GM21381 (cell line): ENCODE results near the gene ECE2.

Experiments
- ATAC-seq: cut with Tn5 transposase; IDR thresholded peaks from one replicate; pipeline ENCODE4 v1.9.1; 2021; ENCODE audit warnings: mild to moderate bottlenecking, moderate library complexity; ENCODE audit not compliant: unreplicated experiment

ECE2 gene

DNA sequence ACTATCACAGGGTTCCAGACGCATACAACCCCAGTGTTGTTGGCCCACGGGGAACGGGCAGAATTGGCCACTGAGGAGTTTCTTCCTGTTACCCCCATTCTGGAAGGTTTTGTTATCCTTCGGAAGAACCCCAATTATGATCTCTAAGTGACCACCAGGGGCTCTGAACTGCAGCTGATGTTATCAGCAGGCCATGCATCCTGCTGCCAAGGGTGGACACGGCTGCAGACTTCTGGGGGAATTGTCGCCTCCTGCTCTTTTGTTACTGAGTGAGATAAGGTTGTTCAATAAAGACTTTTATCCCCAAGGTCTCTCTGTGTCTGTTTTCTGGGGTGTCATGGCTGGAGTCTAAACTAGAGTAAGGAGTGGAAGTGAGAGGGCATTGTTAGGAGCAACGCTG, 32.9 kb downstream of the ECE2 start:
- no peak for ATAC-seq

DNA sequence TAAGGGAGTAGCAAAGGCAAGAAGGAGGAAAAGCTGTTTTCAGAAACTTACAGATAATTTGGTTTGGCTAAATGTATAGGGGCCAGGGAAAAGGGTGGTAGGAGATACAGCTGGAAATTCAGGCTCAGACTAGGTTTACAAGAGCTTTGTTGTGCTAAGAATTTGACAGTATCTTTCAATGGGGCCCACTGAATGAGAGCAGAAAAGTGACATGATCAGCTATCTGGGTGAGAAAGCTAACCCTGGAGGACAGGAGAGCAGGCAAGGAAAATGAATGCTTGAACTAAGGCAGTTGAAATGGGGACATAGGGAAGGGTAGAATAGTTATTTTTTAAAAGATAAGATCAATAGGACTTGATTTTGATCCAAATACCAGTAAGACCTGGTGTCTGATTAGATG, 35.8 kb downstream of the ECE2 start:
- ATAC-seq: no peak

DNA sequence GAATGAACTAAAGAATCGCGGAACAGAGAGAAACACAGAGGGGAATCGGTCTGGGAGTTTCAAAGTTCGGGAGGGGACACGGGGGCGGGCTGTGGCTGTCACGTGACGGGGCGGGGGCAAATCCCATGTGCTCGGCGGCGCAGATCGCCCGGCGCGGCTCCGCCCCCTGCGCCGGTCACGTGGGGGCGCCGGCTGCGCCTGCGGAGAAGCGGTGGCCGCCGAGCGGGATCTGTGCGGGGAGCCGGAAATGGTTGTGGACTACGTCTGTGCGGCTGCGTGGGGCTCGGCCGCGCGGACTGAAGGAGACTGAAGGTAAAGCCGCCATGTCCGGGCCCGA, 38.5 kb downstream of the ECE2 start, which contains the start of gene EIF4G1:
Gene EIF4G1 (plus strand): TSS at position 244 of the 337 bp plus-strand sequence. CDS start 1,191 bp downstream, outside the sequence.
- ATAC-seq: peak; percentile 76

DNA sequence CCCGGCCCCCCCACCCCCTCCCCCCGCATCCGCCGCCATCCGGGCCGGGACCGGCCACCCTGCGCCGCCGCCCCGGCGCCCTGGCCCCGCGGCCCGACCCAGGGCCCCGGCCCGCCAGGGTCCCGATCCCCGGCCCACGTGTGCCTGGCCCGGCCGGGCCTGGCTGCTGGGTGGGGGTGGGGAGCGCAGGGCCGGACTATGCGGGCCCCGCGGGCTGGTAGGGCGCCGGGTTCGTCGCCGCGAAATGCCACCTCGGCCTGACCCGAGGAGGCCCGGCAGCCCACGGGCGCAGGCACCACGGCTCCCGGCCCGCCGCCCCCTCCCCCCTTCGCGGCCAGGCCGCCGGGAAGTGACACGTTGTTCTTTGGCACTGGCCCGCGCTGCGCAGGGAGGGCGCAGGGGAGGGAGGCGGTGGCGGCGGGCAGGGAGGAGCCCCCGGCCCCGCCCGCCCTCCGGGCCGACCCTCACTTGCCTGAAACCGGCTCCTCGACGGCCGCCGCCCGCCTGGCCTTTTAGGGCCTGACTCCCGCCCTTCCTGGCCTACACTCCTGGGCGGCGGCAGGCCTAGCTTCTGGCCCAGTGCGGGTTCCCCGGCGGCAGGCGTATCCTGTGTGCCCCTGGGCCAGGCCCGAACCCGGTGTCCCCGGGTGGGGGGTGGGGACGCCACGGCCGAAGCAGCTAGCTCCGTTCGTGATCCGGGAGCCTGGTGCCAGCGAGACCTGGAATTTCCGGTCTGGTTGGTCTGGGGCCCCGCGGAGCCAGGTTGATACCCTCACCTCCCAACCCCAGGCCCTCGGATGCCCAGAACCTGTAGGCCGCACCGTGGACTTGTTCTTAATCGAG, 39.1 kb downstream of the ECE2 start:
- peak; percentile 45 for ATAC-seq

DNA sequence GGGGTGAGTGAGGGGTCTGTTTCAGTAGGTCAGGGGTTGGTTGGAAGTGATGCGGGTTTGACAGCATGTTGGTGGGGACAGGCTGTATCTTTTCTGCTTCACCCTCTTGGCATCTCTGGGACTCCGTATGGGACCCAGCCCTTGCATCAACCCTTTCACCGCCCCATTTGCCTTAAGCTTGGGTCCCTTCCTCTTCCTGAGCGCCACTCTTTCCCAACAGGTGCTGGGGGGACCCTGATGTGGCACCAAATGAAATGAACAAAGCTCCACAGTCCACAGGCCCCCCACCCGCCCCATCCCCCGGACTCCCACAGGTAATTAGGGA, 39.7 kb downstream of the ECE2 start:
- no peak for ATAC-seq

DNA sequence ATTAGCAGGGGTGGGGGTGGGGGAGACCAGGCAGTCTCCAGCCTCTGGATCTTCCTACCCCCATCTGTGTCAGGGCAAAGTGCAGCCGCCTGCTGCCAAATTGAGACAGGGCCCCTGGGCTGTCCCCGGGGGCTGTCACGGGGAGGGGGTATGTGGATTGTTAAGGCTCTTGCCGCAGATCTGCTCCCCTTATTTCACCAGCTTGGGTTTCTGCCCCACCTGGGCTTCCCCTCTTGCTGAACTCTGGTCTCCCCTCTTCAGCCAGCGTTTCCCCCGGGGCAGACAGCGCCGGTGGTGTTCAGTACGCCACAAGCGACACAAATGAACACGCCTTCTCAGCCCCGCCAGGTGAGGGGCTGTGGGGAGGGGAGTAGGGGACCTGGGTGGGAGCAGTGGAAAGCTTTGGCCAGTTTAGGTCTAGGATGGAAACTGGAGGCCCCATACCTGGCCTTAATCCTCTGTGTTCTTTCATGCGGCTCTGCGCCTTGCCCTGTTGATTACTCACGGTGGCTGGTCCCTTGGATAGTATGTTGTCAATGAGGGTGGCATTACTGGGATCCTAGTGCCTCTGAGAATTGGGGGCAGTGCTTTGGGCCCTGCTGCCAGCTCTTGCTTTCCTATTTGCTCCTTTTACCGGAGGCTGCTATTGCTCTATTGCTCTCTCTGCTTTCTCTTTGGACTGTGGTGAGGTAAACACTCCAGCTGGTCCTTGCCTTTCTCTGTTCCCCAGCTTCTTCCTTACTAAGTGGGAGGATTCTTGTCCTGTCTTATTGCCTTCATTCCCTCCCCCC, 40.2 kb downstream of the ECE2 start:
- ATAC-seq: no peak

DNA sequence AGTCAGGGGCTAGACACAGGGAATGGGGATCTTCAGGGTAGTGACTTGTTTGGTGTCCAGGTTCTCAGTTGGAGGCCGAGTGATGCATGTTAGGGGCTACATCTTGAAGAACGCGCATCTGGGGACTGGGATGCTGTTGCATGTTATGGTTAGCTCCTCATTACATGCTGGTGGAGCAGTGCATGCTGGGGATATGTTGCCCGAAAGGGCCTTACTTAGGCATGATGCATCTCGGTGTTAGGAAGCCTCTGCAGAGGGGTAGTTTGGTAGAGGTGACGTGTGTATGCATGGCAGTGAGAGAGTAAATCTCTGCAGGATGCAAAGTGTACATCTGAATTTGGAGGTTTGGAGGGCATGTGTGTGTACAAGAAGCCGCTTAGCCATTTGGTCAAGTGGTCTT, 41.0 kb downstream of the ECE2 start:
- ATAC-seq: no peak

DNA sequence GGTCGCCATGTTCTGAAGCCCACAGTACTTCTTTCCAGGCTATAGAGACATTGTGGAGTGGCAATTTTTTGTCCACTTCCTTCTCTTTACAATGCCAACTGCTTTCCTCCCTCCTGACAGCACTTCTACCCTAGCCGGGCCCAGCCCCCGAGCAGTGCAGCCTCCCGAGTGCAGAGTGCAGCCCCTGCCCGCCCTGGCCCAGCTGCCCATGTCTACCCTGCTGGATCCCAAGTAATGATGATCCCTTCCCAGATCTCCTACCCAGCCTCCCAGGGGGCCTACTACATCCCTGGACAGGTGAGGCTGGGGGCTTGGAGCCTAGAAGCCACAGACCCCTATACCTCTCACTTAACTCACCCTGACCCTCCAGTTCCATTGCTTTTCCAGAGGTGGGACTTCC, 41.4 kb downstream of the ECE2 start:
- no peak for ATAC-seq

DNA sequence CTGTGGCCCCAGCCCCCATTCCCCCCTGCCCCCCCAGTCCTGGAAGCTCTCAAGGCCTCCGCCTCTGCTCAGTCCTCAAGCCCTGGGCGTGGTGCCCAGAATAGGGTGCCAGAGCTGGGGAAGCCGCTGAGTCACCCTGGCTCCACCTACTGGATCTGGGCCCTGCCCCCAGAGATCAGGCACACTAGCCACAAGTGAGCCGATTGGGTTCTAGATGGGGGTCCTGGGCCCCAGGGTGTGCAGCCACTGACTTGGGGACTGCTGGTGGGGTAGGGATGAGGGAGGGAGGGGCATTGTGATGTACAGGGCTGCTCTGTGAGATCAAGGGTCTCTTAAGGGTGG, 44.3 kb downstream of the ECE2 start:
- ATAC-seq: no peak

DNA sequence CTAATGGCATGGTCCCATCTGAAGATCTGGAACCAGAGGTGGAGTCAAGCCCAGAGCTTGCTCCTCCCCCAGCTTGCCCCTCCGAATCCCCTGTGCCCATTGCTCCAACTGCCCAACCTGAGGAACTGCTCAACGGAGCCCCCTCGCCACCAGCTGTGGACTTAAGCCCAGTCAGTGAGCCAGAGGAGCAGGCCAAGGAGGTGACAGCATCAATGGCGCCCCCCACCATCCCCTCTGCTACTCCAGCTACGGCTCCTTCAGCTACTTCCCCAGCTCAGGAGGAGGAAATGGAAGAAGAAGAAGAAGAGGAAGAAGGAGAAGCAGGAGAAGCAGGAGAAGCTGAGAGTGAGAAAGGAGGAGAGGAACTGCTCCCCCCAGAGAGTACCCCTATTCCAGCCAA, 45.8 kb downstream of the ECE2 start:
- no peak for ATAC-seq

DNA sequence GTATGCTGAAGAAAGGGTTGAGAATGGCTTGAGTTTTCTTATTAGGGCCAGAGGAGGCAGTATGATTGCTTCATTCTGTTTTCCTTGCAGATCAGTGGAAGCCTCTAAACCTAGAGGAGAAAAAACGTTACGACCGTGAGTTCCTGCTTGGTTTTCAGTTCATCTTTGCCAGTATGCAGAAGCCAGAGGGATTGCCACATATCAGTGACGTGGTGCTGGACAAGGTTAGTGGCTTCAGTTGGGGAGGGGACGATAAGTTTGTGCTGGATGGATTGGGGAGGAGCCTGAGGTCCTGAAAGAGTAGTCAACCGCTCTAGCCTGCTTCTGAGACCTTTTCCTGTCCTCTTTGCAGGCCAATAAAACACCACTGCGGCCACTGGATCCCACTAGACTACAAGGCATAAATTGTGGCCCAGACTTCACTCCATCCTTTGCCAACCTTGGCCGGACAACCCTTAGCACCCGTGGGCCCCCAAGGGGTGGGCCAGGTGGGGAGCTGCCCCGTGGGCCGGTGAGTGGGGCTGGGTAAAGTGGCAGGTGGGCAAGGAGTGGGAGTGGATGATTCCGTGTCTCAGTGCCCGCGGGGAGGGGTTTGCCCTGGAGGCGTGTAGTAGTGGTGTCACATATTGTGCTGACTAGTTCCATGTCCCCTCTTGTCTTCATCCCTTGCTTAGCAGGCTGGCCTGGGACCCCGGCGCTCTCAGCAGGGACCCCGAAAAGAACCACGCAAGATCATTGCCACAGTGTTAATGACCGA, 47.1 kb downstream of the ECE2 start:
- ATAC-seq: no peak

DNA sequence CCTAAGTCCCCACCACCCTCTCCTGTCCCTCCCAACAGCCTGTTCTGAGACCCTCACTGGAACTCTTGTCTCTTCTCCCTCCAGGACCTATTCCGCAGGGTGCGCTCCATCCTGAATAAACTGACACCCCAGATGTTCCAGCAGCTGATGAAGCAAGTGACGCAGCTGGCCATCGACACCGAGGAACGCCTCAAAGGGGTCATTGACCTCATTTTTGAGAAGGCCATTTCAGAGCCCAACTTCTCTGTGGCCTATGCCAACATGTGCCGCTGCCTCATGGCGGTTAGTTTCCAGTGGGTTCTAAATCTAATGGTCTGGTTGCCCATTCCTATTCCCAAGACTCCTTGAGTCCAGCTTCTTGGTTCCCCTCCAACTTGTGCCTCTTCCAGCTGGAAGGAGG, 47.9 kb downstream of the ECE2 start:
- no peak for ATAC-seq

DNA sequence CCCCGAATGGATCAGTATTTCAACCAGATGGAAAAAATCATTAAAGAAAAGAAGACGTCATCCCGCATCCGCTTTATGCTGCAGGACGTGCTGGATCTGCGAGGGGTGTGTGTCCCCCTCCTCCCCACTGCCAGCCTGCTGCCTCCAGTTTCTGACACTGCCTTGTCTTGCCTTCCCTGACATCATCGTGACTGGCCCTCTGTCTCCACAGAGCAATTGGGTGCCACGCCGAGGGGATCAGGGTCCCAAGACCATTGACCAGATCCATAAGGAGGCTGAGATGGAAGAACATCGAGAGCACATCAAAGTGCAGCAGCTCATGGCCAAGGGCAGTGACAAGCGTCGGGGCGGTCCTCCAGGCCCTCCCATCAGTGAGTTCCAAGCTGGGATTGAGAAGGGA, 49.4 kb downstream of the ECE2 start:
- no peak for ATAC-seq

DNA sequence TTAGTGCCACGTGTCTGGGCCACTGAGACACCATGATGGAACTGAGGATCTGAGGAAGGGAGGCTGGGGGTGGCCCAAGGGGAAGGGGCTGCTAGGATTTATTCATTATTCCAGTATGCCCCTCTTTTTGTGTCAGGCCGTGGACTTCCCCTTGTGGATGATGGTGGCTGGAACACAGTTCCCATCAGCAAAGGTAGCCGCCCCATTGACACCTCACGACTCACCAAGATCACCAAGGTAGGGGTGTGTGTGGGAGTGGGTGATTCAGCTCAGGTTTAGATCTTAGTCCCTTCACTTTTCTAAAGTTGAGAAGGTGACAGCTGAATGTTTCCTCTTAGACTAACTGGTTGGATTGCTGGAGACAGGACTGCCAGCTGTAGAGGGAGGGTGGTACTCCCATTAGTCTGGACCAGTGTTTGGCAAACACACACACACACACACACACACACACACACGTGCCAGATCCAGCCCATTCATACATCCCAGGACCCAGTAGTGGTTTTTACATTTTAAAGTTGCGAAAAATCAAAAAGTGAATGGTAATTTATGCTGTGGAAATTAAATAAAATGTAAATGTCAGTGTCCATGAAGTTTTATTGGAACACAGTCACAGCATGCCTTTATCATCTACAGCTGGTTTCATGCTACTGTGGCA, 50.0 kb downstream of the ECE2 start:
- ATAC-seq: no peak

DNA sequence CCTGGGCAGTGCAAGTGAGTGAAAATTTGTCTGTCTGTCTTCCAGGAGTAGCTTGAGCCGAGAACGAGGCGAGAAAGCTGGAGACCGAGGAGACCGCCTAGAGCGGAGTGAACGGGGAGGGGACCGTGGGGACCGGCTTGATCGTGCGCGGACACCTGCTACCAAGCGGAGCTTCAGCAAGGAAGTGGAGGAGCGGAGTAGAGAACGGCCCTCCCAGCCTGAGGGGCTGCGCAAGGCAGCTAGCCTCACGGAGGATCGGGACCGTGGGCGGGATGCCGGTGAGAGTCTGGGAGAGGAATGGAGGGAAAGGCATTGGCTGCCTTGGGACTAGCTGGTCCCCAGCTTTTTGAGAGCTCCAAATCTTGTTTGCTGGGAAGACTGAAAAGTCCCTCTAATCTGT, 51.3 kb downstream of the ECE2 start:
- ATAC-seq: no peak

DNA sequence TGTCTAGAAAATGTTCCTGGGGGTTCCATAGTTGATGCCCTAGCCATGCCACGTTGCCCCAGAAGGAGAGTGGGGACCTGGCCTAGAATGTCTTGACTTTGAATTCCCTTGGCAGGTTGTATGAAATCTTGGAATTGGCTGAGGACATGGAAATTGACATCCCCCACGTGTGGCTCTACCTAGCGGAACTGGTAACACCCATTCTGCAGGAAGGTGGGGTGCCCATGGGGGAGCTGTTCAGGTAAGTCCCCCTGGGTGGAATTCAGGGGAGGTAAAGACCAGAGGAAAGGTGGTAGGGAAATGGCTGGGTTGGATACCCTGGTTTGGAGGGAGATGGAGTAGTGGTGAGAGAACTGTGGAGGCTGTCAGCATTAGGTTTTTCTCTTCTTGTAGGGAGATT, 52.7 kb downstream of the ECE2 start:
- no peak for ATAC-seq

DNA sequence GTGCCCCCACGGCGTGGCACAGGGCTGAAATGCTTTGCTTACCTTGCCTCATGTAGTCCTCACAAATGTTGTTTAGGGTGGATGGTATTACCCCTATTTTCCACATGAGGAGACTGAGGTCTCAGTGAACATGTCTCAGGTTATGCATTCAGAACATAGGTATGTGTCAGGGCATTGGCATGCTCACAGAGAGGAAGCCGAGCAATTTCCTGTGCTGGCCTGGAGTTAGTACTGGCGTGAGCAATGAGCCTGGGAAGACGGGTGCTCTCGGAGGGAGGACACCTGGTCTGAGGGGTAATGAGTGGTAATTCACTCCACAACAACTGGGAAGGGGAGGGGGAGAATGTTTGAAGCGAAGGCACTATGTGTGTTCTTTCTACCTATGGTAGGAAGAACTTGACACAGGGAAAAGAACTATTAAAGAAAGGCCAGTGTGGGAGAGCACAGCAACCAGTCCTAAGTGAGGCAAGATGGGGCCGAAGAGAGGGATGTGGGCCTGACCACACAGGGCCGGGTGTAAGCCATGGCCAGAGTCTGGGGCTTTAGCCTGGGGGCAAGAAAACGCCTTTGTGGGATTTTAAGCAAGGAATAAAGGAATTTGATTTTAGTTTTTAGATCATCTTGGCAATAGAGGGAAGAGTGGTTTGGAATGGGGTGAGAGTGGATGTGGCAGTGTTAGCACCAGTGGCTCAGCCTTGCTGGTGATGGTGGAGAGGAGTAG, 56.7 kb downstream of the ECE2 start:
- no peak for ATAC-seq

DNA sequence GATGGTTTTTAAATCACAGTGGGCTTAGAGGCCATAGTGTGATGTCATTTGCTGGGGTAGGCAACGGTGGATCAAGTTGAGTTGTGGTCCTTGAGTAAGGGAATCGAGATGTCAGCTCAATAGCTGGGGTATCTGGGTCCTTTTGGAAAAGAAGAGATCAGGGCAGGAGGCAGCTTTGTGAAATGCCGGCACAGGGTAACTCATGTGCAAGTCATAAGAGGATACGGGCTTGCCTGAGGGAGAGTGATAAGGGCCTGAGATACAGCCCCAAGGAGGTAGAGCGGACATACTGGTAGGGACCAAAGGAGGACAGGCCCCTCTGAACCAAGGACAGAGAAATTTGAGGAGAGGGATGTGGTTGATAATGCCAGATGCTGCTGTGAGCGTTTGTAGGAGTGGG, 57.4 kb downstream of the ECE2 start:
- no peak for ATAC-seq

DNA sequence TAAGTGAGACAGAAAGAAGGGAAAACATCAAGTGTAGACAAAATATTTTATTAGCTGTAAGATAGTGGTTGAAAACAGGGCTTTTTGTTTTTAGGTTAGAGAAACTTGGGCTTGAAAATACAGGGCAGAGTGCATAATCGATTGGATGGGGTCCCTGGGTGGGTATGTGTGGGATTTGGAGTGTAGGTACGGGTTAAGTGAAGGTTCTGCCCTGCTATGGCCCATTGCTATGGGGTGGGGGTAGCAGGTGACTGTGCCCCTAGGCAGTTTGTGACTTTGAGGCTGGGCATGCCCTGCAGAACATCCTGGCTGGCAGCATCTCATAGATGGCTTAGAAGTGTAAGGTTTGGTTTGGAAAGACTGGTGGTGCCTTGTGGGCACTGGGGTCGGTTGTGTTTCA, 57.9 kb downstream of the ECE2 start:
- no peak for ATAC-seq

DNA sequence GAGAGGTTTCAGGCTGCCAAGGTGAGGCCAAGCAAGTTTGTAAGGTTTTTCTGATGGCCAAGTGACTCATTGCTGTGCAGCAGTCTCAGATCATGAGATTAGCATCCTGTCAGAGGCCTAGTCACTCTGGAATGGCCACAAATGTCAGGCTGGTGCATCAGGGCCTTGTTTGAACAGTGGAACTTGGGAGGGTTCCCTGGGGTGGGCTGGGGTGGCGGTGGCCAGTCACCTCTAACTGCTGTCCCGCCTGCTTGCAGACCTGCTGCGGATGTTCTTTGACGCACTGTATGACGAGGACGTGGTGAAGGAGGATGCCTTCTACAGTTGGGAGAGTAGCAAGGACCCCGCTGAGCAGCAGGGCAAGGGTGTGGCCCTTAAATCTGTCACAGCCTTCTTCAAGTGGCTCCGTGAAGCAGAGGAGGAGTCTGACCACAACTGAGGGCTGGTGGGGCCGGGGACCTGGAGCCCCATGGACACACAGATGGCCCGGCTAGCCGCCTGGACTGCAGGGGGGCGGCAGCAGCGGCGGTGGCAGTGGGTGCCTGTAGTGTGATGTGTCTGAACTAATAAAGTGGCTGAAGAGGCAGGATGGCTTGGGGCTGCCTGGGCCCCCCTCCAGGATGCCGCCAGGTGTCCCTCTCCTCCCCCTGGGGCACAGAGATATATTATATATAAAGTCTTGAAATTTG, 58.8 kb downstream of the ECE2 start:
- ATAC-seq: no peak
